HepG2 (cell line): Measurements from ENCODE around the gene DOCK1. TPM values are rescaled to one million over a fixed set of nuclear protein-coding genes. Genes with fewer than 3 reads are reported as not detected.

Experiments used
- ATAC-seq: fragments of 200-7000 bp; cut with Tn5 transposase; 3 replicates; pipeline ENCODE4 v1.9.1; 2020; ENCODE audit warnings: mild to moderate bottlenecking, moderate library complexity
- BruUV-seq: library from RNA; stranded (reverse); fragments of 400-500 nt; replicated peaks from 2 replicates; lab custom pipeline; 2021; lab: Mats Ljungman, UMichigan
- CTCF ChIA-PET: fragments of 300-600 bp; formaldehyde crosslinking; extraction: SDS; loops from one replicate; lab custom pipeline; 2021; ENCODE audit warnings: low total read pairs, inconsistent platforms, low intra/inter-chr PET ratio; lab: Yijun Ruan, JAX
- POLR2A ChIA-PET: fragments of 350-600 bp; sonication (Branson Sonifier 250); formaldehyde crosslinking; loops from one replicate; lab custom pipeline; 2020; ENCODE audit warnings: antibody characterized with exemption, inconsistent platforms; lab: Yijun Ruan, JAX
- DNase-seq: peaks from one replicate; pipeline ENCODE4 v3.0.0-alpha.2; 2015; ENCODE audit warnings: low spot score
- FAIRE-seq: peaks from 3 replicates; lab custom pipeline; 2011; peaks lifted over from hg19 to GRCh38; lab: Jason Lieb, UNC
- H2AFZ ChIP-seq: one replicate; pipeline ENCODE4 v1.6.1; 2011; ENCODE audit warnings: low read length, inconsistent platforms
- H3K27ac ChIP-seq: fragments of 300-600 bp; 3 replicates; pipeline ENCODE4 v1.8.0; 2011; ENCODE audit warnings: mixed run types, mild to moderate bottlenecking, mixed read lengths, low read length, inconsistent platforms; ENCODE audit not compliant: insufficient read depth; ENCODE audit errors: extremely low read length
- H3K27me3 ChIP-seq, 2 experiments: fragments of 200-600 bp in 1 of 2; 2 replicates in 1 of 2; 3 replicates in 1 of 2; pipeline versions ENCODE4 v1.6.0 to v1.8.0; 2011; ENCODE audit warnings: low read length in 2 of 2, mild to moderate bottlenecking in 2 of 2, moderate library complexity in 2 of 2, inconsistent platforms in 1 of 2; ENCODE audit not compliant: insufficient read depth in 2 of 2, control insufficient read depth in 1 of 2
- H3K36me3 ChIP-seq, 2 experiments: fragments of 200-600 bp in 1 of 2; replicated peaks in 1 of 2; 2 replicates in 1 of 2; 3 replicates in 1 of 2; pipeline versions ENCODE4 v1.5.1 to v1.8.0; 2011; ENCODE audit warnings: low read length in 2 of 2, inconsistent platforms in 1 of 2; ENCODE audit not compliant: insufficient read depth in 2 of 2, control insufficient read depth in 1 of 2
- H3K4me1 ChIP-seq: 2 replicates; pipeline ENCODE4 v1.5.1; 2012; ENCODE audit warnings: low read length, inconsistent platforms; ENCODE audit not compliant: insufficient read depth
- H3K4me2 ChIP-seq: 2 replicates; pipeline ENCODE4 v1.6.0; 2011; ENCODE audit warnings: low read depth, low read length, inconsistent platforms
- H3K4me3 ChIP-seq, 3 experiments: fragments of 200-600 bp in 1 of 3; sonication (generic), shearing (Covaris generic) in 1 of 3; replicated peaks in 1 of 3; 2 replicates each; pipeline ENCODE4 v1.5.1; 2011 to 2016; ENCODE audit warnings: low read length in 3 of 3, inconsistent platforms in 2 of 3, low read depth in 2 of 3, mild to moderate bottlenecking in 2 of 3, control low read depth in 1 of 3, mixed read lengths in 1 of 3; ENCODE audit not compliant: insufficient read depth in 1 of 3
- H3K79me2 ChIP-seq: one replicate; pipeline ENCODE4 v1.6.1; 2011; ENCODE audit warnings: low read length, inconsistent platforms; ENCODE audit not compliant: insufficient read depth
- H3K9ac ChIP-seq: 2 replicates; pipeline ENCODE4 v1.6.0; 2011; ENCODE audit warnings: mild to moderate bottlenecking, low read depth, low read length, inconsistent platforms; ENCODE audit not compliant: insufficient read depth
- H3K9me3 ChIP-seq: 2 replicates; pipeline ENCODE4 v1.5.1; 2012; ENCODE audit warnings: mild to moderate bottlenecking, low read length
- H4K20me1 ChIP-seq: 2 replicates; pipeline ENCODE4 v1.6.0; 2011; ENCODE audit warnings: inconsistent platforms, mild to moderate bottlenecking, low read length, moderate library complexity; ENCODE audit not compliant: insufficient read depth
- AHR ChIP-seq: IDR thresholded peaks from 2 replicates; pipeline ENCODE4 v1.6.1; 2018; ENCODE audit warnings: missing genetic modification reagents, missing compliant biosample characterization
- CBX1 ChIP-seq: IDR thresholded peaks from one replicate; pipeline ENCODE4 v1.6.1; 2016; ENCODE audit warnings: antibody characterized with exemption, low read depth
- FIP1L1 ChIP-seq: fragments of 200-400 bp; formaldehyde crosslinking; IDR thresholded peaks from 2 replicates; pipeline ENCODE4 v1.6.1; 2018; ENCODE audit warnings: low read depth, mild to moderate bottlenecking, low read length, moderate library complexity, borderline replicate concordance; ENCODE audit not compliant: insufficient read depth
- GABPA ChIP-seq, 2 experiments: IDR thresholded peaks; 2 replicates each; pipeline ENCODE4 v1.6.1; 2011 to 2016; ENCODE audit warnings: low read depth in 2 of 2, low read length in 1 of 2, missing biosample characterization in 1 of 2, missing genetic modification characterization in 1 of 2
- GABPB1 ChIP-seq: IDR thresholded peaks from 2 replicates; pipeline ENCODE4 v1.6.1; 2016; ENCODE audit warnings: mild to moderate bottlenecking, missing genetic modification reagents, moderate library complexity, missing compliant biosample characterization
- GATAD1 ChIP-seq: IDR thresholded peaks from 2 replicates; pipeline ENCODE4 v1.6.1; 2016; ENCODE audit warnings: missing genetic modification reagents, missing compliant biosample characterization
- HNRNPUL1 ChIP-seq: fragments of 200-400 bp; formaldehyde crosslinking; IDR thresholded peaks from 2 replicates; pipeline ENCODE4 v1.6.1; 2017; ENCODE audit warnings: low read depth, mild to moderate bottlenecking, low read length, moderate library complexity
- ISL2 ChIP-seq: sonication (generic); formaldehyde crosslinking; IDR thresholded peaks from 2 replicates; pipeline ENCODE4 v1.5.0; 2020; ENCODE audit warnings: missing genetic modification reagents
- KLF13 ChIP-seq: sonication (generic); formaldehyde crosslinking; IDR thresholded peaks from 2 replicates; pipeline ENCODE4 v1.4.0; 2020; ENCODE audit warnings: mild to moderate bottlenecking, missing genetic modification reagents
- MAF1 ChIP-seq: sonication (generic); formaldehyde crosslinking; IDR thresholded peaks from 2 replicates; pipeline ENCODE4 v1.5.0; 2020; ENCODE audit warnings: missing genetic modification reagents, borderline replicate concordance
- PLRG1 ChIP-seq: fragments of 450-650 bp; conservative IDR thresholded peaks from 2 replicates; pipeline ENCODE4 v1.6.1; 2016
- SMAD9 ChIP-seq: sonication (generic); formaldehyde crosslinking; IDR thresholded peaks from 2 replicates; pipeline ENCODE4 v1.5.1; 2020; ENCODE audit warnings: mild to moderate bottlenecking, missing genetic modification reagents
- SYNCRIP ChIP-seq: fragments of 200-400 bp; formaldehyde crosslinking; IDR thresholded peaks from 2 replicates; pipeline ENCODE4 v1.6.1; 2018; ENCODE audit warnings: mild to moderate bottlenecking, low read depth, low read length; ENCODE audit not compliant: insufficient read depth
- TBX2 ChIP-seq: sonication (generic); formaldehyde crosslinking; IDR thresholded peaks from 2 replicates; pipeline ENCODE4 v1.5.0; 2020; ENCODE audit warnings: missing genetic modification reagents, mild to moderate bottlenecking, borderline replicate concordance
- U2AF1 ChIP-seq: fragments of 200-400 bp; formaldehyde crosslinking; optimal IDR thresholded peaks from 2 replicates; pipeline ENCODE3; 2017; ENCODE audit warnings: mild to moderate bottlenecking, low read depth, low read length
- ZNF720 ChIP-seq: sonication (generic); formaldehyde crosslinking; IDR thresholded peaks from 2 replicates; pipeline ENCODE4 v1.4.0; 2020; ENCODE audit warnings: missing genetic modification reagents
- WGBS: methylation state at CpG from one replicate; pipeline ENCODE4 v1.1.6; 2017; ENCODE audit warnings: low lambda C conversion rate; 5-methylcytosine and 5-hydroxymethylcytosine counted together
- in situ Hi-C: cut with HindIII; loops from 2 replicates; pipeline ENCODE4 v1.10.0; 2017; ENCODE audit warnings: low pct_unique_long_range_greater_than_20kb; ENCODE audit not compliant: extremely low pct_ligation_motif_present
- intact Hi-C: fragments of 100-400 bp; cut with micrococcal nuclease; formaldehyde crosslinking; loops from one replicate; pipeline ENCODE4 v1.10.0; 2022; ENCODE audit not compliant: unreplicated experiment
- polyA plus RNA-seq, 8 experiments: library from polyadenylated mRNA; depleted of rRNA in 3 of 8; stranded (reverse) in 7 of 8; unstranded in 1 of 8; fragments of >200 nt; fragmentation: Illumina TruSeq in 4 of 8; extraction: Trizol in 4 of 8; gene quantifications; 2 replicates each; pipeline versions ENCODE4 v1.2.1 to v1.2.3, GENCODE V29; 2011 to 2016; ENCODE audit warnings: low read depth in 4 of 8, missing spikeins in 1 of 8, mixed read lengths in 1 of 8; ENCODE audit not compliant: insufficient read depth in 1 of 8
- total RNA-seq, 5 experiments: library from RNA; depleted of rRNA; stranded (reverse); fragments of >200 nt; fragmentation: Illumina TruSeq; extraction: Trizol; gene quantifications; 2 replicates each; pipeline ENCODE4 v1.2.3, GENCODE V29; 2016; ENCODE audit warnings: low read depth in 1 of 5

DOCK1 gene
- total and polyA plus RNA-seq, 2 of the 13 experiments (the other 11 are each of a cell fraction or from before 2014, with no cell fraction given): 8.3 to 25.5 TPM

DNA sequence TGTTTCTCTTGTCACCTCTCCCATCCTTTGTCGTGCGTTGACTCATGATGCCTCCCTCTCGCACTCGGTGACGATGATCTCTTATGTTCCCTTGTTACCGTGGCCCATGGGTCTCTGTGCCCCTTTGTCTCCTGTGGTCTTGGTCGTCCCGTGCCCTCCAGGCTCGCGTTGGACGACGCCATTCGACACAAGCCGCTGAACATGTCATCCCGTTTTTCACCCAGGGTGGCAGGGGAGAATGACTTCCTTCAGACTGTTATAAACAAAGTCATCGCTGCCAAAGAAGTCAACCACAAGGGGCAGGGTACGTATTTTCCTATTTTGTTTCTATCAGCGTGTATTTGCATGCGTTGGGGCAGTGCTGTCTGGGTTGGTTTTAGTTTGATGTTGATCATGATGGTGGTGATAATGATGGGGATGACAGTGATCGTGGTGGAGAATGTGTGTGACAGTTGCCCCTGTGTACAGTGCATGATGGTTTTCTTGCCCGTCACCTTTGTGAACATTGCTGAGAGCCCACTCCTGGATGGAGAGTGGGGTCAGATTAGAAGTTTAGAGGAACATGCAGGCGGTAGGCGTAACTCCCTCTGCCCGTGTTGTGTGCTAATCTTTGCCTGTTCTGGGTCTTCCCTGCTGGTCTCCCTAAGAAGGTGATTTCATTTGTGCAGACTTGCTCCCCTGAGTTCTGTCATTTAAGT, 107.0 kb downstream of the DOCK1 start:
- POLR2A ChIA-PET: no interaction called here
- FAIRE-seq (no peak), ATAC-seq (no peak), DNase-seq (no peak)
- intact Hi-C loops: no loop called here
- Histone ChIP-seq H3K4me2 (no peak overlapping the region), H3K27me3 (no peaks in the 10 kb centered on the region; a peak in 1 of 5 replicates), H3K4me1 (peaks cover 11% of the 10 kb centered on the region; the same call in 1 of the 2 replicates), H3K4me3 (no peak overlapping the region), H2AFZ (no peak overlapping the region), H4K20me1 (no peaks in the 10 kb centered on the region), H3K27ac (no peak overlapping the region), H3K9ac (no peak overlapping the region)
- in situ Hi-C loops: no loop called here
- no peak for TF ChIP-seq TBX2 (CRISPR knock-in tag)
- no peak for TF ChIP-seq ZNF720 (CRISPR knock-in tag)
- TF ChIP-seq GABPA (IDR thresholded peaks at IDR 0.05; ENCODE audit: low read depth, low read length): no peak
- no peak for TF ChIP-seq GABPA (CRISPR knock-in tag; IDR thresholded peaks at IDR 0.05; ENCODE audit: low read depth)
- TF ChIP-seq MAF1: no peak
- no peak for TF ChIP-seq HNRNPUL1
- no peak for TF ChIP-seq ISL2 (CRISPR knock-in tag)
- TF ChIP-seq CBX1: no peak
- TF ChIP-seq SMAD9 (CRISPR knock-in tag): no peak
- no peak for TF ChIP-seq PLRG1
- TF ChIP-seq GABPB1 (CRISPR knock-in tag): no peak
- TF ChIP-seq FIP1L1: no peak
- no peak for TF ChIP-seq KLF13 (CRISPR knock-in tag)
- no peak for TF ChIP-seq U2AF1
- TF ChIP-seq GATAD1: no peak
- TF ChIP-seq AHR (CRISPR knock-in tag): no peak
- no peak for TF ChIP-seq SYNCRIP
- TF ChIP-seq, all 625 proteins: peak for 0
- Histone ChIP-seq H3K9me3 (no peaks in the 10 kb centered on the region), H3K79me2 (no peaks in the 10 kb centered on the region), H3K36me3 (peaks cover 6 to 38% of the 10 kb centered on the region in 2 experiments; a peak in 4 of 5 replicates)
- 95% methylated on average over 24 of the region's 24 CpGs for WGBS
- CTCF ChIA-PET: no interaction called here
- BruUV-seq: no TSS peak
